ENCODE results near the gene DEUP1. TPM values are rescaled to one million over a fixed set of nuclear protein-coding genes. Genes with fewer than 3 reads are reported as not detected.

Gene DEUP1
- total and polyA plus RNA-seq, 9 of the 15 experiments (the other 6 are each of a cell fraction or from before 2014, with no cell fraction given): 1.4 to 10.9 (median 9.3) TPM

DNA sequence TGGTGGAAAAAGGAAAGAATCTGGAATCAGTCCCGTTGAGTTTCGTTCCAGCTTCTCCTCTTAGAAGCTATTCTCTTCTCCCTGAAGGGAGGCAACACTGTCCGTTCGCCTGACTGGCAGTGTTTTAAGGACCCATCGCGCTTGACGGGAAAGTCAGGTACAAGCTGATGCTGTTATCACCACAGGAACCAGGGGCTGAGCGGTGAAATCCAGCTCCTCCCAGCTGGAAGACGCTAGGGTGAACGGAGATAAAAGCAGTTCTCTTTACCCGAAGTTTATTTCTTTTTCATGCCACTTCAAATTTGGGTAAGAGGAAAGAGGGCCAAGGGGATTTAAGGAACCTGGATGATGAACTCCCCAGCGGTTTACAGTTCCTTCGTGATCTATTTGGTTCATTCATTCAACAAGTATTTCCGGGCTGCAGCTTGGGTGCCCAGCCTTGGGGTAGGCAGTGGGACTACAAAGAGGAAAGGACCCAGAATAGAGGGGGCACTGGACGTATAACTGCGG lies 551 bp upstream of the DEUP1 start (continued):
- TF ChIP-seq SREBF2 (CRISPR knock-in tag; IDR thresholded peaks at IDR 0.05) (no peak), ZNF77 (CRISPR knock-in tag; IDR thresholded peaks at IDR 0.05) (no peak), CHD2 (IDR thresholded peaks at IDR 0.05; ENCODE audit: low read depth, low read length) (no peak), NRF1 (conservative IDR thresholded peaks at IDR 0.05 in 1 of 2, IDR thresholded peaks at IDR 0.05 in 1 of 2) (no peak), RBM22 (IDR thresholded peaks at IDR 0.05; ENCODE audit: low read depth, low read length, poor library complexity, severe bottlenecking) (no peak), STAT5A (IDR thresholded peaks at IDR 0.05; ENCODE audit: borderline replicate concordance, low read length) (no peak), MCM2 (IDR thresholded peaks at IDR 0.05; ENCODE audit: low read depth) (no peak), EP300 (IDR thresholded peaks at IDR 0.05; ENCODE audit: low read length) (no peak), ARID1B (IDR thresholded peaks at IDR 0.05) (peak; percentile 26; the same call in 1 of the 2 replicates), ZBTB1 (CRISPR knock-in tag; IDR thresholded peaks at IDR 0.05; ENCODE audit: borderline replicate concordance, low read depth) (no peak), RFX7 (CRISPR knock-in tag; IDR thresholded peaks at IDR 0.05) (no peak)
- TF ChIP-seq, protein P1, sequence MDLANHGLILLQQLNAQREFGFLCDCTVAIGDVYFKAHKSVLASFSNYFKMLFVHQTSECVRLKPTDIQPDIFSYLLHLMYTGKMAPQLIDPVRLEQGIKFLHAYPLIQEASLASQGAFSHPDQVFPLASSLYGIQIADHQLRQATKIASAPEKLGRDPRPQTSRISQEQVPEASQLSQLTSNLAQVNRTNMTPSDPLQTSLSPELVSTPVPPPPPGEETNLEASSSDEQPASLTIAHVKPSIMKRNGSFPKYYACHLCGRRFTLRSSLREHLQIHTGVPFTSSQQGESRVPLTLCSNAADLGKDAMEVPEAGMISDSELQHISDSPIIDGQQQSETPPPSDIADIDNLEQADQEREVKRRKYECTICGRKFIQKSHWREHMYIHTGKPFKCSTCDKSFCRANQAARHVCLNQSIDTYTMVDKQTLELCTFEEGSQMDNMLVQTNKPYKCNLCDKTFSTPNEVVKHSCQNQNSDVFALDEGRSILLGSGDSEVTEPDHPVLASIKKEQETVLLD (IDR thresholded peaks at IDR 0.05): no peak
- TF ChIP-seq, protein P2, sequence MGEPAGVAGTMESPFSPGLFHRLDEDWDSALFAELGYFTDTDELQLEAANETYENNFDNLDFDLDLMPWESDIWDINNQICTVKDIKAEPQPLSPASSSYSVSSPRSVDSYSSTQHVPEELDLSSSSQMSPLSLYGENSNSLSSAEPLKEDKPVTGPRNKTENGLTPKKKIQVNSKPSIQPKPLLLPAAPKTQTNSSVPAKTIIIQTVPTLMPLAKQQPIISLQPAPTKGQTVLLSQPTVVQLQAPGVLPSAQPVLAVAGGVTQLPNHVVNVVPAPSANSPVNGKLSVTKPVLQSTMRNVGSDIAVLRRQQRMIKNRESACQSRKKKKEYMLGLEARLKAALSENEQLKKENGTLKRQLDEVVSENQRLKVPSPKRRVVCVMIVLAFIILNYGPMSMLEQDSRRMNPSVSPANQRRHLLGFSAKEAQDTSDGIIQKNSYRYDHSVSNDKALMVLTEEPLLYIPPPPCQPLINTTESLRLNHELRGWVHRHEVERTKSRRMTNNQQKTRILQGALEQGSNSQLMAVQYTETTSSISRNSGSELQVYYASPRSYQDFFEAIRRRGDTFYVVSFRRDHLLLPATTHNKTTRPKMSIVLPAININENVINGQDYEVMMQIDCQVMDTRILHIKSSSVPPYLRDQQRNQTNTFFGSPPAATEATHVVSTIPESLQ (CRISPR knock-in tag; IDR thresholded peaks at IDR 0.05): no peak
- TF ChIP-seq, protein P3, sequence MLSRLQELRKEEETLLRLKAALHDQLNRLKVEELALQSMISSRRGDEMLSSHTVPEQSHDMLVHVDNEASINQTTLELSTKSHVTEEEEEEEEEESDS (CRISPR knock-in tag; IDR thresholded peaks at IDR 0.05): no peak
- TF ChIP-seq, protein P4, sequence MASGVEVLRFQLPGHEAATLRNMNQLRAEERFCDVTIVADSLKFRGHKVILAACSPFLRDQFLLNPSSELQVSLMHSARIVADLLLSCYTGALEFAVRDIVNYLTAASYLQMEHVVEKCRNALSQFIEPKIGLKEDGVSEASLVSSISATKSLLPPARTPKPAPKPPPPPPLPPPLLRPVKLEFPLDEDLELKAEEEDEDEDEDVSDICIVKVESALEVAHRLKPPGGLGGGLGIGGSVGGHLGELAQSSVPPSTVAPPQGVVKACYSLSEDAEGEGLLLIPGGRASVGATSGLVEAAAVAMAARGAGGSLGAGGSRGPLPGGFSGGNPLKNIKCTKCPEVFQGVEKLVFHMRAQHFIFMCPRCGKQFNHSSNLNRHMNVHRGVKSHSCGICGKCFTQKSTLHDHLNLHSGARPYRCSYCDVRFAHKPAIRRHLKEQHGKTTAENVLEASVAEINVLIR (CRISPR knock-in tag; IDR thresholded peaks at IDR 0.05): no peak
- TF ChIP-seq, protein P5, sequence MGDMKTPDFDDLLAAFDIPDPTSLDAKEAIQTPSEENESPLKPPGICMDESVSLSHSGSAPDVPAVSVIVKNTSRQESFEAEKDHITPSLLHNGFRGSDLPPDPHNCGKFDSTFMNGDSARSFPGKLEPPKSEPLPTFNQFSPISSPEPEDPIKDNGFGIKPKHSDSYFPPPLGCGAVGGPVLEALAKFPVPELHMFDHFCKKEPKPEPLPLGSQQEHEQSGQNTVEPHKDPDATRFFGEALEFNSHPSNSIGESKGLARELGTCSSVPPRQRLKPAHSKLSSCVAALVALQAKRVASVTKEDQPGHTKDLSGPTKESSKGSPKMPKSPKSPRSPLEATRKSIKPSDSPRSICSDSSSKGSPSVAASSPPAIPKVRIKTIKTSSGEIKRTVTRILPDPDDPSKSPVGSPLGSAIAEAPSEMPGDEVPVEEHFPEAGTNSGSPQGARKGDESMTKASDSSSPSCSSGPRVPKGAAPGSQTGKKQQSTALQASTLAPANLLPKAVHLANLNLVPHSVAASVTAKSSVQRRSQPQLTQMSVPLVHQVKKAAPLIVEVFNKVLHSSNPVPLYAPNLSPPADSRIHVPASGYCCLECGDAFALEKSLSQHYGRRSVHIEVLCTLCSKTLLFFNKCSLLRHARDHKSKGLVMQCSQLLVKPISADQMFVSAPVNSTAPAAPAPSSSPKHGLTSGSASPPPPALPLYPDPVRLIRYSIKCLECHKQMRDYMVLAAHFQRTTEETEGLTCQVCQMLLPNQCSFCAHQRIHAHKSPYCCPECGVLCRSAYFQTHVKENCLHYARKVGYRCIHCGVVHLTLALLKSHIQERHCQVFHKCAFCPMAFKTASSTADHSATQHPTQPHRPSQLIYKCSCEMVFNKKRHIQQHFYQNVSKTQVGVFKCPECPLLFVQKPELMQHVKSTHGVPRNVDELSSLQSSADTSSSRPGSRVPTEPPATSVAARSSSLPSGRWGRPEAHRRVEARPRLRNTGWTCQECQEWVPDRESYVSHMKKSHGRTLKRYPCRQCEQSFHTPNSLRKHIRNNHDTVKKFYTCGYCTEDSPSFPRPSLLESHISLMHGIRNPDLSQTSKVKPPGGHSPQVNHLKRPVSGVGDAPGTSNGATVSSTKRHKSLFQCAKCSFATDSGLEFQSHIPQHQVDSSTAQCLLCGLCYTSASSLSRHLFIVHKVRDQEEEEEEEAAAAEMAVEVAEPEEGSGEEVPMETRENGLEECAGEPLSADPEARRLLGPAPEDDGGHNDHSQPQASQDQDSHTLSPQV (IDR thresholded peaks at IDR 0.05): no peak
- TF ChIP-seq, protein P6, sequence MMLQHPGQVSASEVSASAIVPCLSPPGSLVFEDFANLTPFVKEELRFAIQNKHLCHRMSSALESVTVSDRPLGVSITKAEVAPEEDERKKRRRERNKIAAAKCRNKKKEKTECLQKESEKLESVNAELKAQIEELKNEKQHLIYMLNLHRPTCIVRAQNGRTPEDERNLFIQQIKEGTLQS (IDR thresholded peaks at IDR 0.05): no peak
- TF ChIP-seq, protein P6 (CRISPR knock-in tag; conservative IDR thresholded peaks at IDR 0.05): no peak
- TF ChIP-seq, protein P7, sequence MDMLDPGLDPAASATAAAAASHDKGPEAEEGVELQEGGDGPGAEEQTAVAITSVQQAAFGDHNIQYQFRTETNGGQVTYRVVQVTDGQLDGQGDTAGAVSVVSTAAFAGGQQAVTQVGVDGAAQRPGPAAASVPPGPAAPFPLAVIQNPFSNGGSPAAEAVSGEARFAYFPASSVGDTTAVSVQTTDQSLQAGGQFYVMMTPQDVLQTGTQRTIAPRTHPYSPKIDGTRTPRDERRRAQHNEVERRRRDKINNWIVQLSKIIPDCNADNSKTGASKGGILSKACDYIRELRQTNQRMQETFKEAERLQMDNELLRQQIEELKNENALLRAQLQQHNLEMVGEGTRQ (CRISPR knock-in tag; IDR thresholded peaks at IDR 0.05): no peak
